COR-L47 (cell line): ENCODE results near the gene MPPED1.

Experiments used
- DNase-seq: peaks from one replicate; lab custom pipeline; 2025; lab: John Stamatoyannopoulos, UW

Gene MPPED1, protein sequence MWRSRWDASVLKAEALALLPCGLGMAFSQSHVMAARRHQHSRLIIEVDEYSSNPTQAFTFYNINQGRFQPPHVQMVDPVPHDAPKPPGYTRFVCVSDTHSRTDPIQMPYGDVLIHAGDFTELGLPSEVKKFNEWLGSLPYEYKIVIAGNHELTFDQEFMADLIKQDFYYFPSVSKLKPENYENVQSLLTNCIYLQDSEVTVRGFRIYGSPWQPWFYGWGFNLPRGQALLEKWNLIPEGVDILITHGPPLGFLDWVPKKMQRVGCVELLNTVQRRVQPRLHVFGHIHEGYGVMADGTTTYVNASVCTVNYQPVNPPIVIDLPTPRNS

DNA sequence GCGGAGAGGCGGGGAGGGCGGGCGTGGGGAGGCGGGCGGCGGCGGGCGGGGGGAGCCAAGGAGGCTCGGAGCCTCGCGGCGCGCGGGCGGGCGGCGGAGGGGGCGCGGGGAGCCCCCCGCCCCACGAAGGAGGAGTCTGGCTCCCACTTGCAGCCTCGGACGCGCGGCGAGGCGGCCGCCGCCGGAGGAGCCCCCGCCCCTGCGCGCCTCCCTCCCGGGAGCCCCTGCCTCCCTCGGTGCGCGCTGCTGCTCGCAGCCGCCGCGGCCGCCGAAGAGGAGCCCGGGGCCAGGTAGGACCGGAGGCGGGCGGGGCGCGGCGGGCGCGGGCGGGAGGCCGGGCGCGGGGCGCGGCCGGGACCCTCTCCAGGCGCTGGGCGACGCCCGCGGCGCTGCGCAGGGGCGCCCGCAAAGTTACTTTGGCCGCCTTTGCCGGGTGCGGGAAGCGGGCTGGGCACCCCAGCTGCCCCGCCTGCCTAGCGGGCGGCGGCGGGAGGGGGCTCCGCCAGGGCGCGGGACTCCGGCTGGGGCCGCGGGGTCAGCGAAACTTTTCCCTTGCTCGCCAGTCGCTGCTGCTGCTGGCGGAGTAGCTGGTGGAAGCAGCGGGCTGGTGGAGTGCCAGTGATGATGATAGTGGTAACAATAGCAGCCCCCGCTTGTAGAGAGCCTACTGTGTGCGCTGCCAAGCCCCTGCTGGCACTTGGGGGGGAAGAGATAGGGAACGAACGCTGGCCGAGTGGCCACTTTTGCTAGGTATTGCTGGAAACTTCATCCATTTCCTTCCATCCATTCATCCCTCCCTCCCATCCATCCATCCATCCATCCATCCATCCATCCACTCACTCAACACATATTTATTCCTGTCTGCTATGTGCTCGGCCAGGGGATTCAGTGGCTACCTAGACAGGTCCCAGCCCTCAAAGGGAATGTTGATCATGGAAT, at the start of gene MPPED1:
TSS of gene MPPED1 (plus strand) at position 146 of the 939 bp plus-strand sequence. CDS start 12,972 bp downstream, outside the sequence.
- no peak for DNase-seq

DNA sequence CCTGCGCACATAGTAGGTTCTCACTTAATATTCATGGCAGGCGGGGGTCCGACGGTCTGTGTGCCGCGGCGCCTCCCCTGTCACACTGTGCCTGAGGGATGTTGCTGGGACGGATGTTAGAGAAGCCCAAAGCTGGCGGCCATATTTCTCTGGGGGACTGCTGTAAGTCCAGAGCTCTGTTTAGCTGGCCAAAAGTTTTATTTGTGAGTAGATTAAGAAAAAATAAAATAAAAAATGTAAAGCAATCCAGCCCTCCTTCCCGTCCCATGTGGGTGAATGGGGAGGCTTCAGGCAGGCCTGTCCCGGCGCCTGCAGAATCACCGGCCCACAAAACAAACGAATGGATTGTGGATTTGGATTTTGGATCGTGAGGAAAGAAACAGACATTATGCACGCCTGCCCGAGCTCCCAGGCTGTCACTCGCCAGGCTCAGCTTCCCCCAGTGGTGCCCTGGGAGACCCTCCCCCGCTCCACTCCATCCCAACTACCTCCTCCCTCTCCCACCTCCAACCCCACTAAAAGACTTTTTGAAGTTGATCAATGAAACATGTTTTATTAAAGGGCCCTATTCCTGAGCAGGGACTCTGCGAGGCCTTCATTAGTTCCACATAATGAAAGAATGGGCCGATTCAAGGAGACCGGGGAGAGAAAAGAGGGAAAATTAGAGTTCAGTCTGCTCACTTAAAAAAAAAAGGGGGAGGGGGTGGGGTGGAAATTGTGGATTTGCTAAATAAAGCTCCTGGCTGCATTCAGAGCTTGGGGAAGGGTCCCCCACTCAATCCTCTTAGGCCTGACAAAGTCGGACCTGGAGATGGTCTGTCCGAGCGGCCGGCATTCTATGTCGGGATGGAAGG, 48.3 kb upstream of the MPPED1 start:
- DNase-seq, result no peak

DNA sequence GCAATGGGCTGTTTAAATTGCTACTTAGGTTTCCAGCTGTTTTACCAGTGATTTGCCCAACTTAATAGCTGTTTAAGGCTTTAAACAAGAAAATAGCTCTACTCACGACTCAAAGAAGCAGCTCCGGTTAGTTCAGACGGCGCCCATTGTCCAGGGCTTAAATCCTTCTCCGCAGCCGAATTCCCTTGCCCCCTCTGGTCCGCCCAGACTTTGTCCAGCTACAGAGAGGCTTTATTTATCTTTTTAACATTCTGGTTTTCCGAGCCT, 47.7 kb upstream of the MPPED1 start:
- no peak for DNase-seq

DNA sequence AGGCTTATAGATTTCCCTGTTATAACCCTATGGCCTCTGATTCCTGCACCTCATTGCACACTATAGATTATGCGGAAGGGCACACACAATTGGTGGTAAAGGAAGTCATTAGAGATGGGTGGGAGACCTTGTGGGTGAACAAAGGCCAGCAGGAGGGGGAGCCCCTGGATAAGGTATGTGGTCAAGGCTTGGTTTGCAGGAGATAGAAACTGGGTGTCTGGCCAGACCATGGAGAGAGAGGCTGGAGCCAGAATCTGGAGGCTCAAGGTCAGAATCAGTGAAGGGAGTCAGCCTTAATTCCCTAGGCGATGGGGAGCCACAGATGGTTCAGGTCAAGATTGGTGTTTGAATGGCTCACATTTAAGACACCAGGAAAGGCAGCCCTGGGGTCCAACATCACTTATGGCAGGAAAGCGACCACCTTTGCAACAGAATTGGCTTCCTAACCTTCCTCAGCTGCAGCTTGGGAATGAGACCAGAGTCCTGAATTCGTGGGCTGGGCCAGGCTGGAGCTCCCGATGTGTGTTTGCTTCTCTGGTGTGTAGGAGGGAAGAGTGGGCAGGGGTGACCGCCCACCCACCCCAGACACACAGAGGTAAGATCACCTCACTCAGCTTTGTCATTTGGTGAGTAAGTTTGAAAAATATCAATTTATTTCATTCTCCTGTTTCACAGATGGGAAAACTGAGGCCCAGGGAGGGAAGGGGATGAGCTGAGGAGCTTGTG, 45.9 kb upstream of the MPPED1 start:
- no peak for DNase-seq

DNA sequence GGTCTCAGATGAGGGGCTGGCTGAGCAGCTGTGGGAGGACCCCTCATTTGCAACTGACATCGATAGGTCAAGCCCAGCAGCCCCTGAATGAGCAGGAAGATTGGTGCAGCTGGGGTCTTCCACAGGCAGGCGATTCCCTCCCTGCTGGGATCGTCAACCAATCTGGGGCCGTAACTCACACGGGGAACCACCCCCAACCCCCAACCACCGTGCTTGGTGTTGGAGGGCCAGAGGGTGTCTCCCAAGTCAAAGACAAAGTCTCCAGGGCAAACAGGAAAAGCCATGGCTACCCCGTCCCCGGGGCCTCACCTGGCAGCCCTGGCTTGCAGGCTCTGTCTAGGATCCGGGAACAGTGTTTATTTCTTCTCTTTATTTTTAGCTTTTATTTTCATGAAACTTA, 41.8 kb upstream of the MPPED1 start:
- DNase-seq, result no peak

DNA sequence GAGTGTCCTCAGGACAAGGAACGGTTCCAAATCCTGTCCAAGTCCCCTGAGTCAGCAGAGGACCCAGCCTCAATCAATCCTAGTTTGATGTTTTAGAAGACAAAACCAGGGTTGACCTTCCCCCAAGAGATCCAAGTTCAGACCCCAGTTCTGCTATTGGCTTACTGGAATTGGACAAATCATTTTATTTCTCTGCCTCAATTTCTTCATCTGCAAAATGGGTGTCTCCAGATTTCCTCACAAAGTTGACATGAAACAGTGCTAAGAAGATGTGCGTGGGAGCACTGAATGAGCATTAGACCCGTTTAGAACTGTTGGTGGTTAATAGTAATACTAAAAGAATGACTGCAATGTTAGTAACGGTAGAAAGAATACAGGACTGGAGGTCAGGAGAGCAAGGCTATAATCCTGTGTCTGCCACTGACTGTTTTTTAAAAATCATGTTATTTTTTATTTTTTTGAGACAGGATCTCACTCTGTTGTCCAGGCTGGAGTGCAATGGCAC, 35.8 kb upstream of the MPPED1 start:
- DNase-seq, result no peak

DNA sequence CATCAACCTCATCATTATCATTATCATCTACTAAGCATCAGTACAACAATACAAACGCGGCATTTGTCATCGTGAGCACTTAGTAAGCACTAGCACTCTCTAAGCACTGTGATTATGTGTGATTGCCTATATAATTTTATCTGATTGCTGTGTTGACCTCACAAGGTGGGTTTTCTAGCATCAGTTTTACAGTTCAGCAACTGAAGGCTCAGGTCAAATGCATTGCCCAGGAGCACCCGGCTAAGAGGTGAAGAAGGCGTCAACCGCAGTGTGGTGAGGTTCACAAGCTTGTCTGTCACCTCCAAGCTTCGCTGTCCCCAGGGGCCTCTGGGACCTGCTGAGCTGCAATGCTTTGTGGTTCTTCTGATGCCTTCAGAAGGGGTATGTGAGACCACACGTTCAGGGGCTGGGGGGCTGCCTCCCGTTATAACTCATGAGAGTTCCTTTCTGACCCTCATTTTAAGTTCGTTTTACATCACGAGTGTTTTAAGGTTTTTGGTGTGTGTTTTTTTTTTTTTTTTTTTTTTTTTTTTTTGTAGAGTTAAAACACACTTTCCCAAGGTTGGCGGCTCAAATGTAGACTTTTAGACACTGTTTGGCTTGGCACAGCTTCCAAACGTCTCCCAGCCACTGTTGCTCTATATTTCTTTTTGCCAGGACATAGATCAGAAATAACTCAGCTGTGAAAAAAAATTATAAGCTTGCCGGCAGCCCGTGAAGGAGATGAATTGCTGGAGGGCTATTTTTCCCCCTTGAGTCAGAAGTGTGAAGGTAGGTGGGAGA, 34.9 kb upstream of the MPPED1 start:
- no peak for DNase-seq

DNA sequence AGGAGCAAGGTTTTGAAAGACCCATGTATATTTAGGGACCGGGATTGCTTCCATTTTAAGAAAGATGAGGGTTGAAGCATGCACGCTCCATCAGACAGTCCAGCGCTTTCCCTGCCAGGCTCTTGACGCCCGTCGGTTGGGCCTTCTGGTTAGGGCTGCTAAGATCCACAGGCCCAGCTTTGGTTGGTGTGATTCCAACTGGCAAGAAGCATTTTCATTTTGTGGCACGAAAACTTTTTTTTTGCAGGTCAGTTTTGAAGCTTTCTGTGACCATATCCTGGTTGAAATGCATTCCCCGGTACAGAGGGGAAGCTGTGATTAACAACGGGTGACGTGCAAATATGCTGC, 34.3 kb upstream of the MPPED1 start:
- DNase-seq, result no peak

DNA sequence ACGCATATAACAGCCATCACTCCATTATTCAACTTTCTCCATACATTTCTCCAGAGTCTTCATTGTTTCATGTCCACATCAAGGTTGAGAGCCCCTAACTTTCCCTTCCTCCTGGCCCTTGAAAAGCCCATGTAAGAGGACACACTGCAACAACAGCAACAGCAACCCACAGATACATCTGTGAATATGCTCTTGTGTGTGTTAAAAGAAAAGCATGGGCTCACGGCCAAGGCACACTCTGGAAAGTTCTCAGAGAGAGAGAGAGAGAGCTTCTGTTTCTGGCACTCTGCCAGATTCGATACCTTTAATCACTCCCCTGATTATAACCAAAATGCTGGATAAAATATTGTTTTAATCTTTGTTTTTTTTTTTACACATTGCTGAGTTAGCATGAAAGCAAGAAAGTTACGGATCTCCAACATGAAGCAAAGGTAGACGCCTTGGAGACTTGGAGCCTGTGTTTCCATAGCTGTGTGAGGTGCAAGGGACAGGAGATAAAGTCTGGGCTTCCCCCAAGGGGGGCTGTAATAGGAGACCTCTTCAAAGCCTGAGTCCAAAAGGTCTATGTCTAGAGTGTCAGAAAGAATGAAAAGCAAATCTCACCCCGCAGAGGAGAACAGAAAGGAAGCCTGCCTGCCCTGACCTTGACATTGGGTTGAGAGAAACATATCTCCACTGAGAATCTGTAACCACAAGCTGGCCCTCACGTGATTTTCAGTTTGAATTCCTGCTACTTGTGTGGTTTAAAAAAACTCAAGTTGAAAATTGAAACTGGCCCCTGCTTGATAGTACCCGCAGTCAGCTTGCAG, 33.7 kb upstream of the MPPED1 start:
- no peak for DNase-seq

DNA sequence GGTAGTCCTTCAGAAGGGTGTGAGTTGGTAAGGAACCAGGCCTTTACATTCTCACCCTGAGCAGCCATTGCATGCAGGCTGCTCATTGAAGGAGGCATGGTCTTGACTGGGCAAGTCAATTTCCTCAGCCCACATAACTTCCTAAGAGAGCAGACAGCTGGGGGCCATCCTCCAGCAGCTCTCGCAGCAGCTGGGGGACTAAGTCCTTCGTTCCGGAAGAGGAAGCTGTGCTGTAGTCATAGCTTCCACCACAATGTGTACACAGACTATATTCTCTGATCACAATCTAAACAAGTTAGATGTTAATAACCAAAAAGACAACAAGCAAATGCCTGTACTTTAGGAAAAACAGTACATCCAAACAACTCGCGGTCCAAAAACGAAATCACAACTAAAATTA, 30.1 kb upstream of the MPPED1 start:
- no peak for DNase-seq

DNA sequence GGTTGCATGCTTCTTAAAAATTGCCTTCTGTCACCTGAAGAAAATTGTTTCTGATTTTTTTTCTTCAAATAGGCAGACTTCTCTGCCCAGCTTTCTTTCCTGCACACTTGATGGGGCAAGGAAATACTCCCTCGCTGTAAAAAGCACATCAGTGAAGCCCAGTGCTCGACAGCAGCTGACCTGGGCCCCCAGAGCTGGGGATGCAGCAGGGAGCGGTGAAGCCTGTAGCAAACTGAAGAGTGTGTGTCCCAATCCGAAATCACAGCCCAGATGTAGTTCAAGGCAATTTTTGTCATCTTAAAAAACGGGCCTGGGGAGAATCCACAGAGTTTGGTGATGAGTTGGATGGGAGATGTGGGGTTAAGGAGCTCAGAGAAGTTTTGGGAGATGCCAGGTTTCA, 27.0 kb upstream of the MPPED1 start:
- no peak for DNase-seq

DNA sequence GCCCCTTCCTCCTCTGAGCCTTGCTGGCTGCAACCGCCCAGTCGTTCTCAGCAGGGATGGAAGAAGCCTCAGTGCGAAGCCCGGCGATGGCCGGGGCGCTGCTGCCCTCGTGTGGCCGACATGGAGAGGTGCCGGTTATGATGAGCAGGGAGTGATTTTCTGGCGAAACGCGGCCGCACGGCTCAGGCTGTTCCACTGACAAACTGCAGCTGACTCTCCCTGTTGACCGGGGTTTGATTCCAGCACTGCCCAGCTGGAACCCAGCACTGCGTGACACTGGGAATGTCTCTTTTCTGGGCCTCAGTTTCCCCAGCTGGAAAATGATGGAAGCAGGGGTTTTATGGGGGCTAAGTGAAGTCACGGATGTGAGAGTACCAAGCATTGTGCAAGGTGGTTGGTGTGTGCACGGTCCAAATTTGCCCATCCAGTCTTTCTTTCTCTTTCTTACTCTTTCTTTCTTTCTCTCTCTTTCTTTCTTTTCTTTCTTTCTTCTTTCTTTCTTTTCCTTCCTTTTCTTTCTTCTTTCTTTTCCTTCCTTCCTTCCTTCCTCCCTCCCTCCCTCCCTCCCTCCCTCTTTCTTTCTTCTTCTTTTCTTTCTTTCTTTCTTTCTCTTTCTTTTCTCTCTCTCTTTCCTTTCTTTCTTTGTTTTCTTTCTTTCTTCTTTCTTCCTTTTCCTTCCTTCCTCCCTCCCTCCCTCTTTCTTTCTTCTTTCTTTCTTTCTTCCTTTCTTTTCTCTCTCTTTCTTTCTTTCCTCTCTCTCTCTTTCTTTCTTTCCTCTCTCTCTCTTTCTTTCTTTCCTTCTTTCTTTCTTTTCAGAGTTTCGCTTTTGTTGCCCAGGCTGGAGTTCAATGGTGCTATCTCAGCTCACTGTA, 25.8 kb upstream of the MPPED1 start:
- peak; percentile 71 for DNase-seq

DNA sequence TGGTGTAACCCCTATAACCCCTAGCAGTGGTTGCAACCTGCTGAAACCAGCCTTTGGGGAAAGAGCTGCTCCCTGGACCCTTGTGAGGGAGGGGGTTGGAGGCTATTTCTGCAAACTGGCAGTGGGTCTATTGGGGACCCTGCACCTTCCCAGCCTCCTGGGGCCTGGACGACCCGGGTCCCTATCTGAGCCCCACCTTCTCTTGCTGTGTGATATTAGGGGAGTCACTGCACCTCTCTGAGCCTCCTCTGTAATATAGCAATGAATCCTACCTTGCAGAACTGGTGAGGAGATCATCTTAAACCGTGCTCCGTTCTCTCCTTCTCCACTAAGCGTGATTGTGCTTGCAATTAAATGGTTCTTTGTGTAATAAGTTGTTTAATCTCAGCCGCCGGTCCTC, 24.0 kb upstream of the MPPED1 start:
- no peak for DNase-seq

DNA sequence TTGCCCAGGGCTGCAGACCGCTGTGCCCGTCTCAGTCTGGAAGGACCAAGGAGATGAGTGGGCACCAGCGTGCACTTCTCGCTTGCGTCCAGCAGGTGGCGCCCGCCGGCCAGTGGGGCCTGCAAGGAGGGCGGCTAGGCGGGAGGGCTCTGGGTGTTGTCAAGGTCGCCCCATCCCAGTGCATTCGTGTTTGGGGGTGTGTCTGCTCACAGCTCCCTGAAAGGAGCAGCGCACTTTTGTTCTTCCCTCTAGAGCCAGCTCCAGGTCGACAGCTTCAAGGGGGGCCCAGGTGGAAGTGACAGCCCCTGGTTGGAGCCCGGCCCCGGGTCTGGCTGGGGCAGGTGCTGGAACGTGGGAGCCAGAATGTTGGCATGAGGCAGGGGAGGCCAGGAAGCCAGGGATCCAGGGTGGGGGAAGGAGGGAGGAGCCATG, 23.4 kb upstream of the MPPED1 start:
- peak; percentile 73 for DNase-seq

DNA sequence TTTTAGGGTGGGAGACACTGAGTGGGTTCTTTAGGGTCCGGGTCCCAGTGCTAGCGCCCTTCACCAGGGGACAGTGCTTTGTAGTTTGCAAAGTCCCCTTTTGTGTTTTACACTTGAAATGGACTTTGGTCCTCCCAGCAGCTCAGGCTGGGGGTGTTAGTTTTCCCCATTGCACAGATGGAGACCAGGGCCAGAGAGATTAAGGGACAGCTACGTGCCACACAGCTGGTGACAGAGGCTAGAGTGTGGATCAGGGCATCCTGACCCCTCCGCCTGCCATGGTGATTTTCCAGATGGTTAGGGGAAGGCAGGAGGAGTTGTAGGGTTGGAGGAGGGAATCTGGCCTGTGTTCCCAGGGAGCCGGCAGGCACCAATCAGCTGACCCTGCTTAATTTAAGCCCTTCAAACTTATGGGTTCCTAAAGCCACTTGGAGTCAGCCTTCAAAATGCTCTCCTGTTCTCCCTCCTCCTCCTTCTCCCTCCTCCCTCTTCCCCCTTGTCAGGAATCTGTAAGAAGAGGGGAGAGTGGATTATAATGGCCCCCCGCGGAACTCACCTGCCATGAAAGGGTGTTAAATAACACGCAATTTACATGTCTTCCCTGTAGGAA, 22.5 kb upstream of the MPPED1 start:
- no peak for DNase-seq

DNA sequence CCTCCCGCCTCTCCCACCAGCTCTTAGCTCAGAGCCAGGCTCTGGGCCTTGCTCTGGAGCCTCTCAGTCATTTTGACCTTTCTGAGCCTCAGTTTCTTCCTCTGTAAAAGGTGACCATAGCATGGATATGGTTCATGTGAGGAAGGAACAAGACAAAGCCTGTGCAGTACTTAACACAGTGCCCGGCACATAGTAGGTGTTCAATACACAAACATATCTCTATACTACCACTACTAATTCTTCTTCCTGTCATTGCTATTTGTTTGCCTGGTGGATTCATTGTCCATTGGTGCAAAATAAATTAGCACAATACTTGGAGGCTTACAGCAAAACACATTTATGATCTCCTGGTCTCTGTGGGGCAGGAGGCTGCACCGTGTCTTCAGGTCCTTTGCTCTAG, 21.6 kb upstream of the MPPED1 start:
- DNase-seq, result no peak

DNA sequence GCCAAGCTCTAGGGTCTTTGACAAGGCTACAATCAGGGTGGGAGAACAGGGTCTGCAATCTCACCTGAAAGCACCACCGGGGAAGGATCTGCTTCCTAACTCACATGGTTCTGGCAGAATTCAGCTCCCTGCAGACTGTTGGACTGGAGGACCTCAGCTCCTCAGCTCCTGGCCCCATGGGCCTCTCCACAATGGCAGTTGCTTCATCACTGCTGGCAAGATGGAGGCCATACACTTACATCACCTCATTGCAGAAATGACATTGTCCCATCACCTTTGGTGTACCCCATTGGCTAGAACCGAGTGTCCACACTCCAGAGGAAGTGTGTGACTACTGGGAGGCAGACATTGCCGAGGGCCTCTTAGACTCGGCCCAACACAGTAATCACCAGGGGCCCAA, 20.9 kb upstream of the MPPED1 start:
- DNase-seq, result no peak

DNA sequence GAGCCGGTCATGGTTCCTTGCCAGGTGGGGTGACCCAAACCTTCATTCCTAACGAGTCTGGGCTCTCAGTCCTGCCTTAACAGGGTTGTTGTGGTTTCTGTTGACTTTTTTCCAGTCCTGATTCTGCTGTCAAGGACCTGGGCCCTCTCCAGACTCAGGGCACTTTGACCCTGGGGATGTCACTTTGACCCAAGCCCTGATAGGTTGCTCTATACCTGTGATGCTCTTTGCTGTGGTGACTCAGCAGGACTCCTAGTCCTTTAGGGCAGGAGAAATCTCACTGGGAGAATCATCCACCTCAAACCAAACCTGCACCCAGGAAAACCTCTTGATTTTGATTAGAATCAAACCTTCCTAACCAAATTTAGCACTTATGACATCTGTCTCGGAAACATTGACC, 20.5 kb upstream of the MPPED1 start:
- DNase-seq, result no peak
